Loucy (cell line): ENCODE measurements around the gene FNDC10.
"Not testable (repeated sequence)": the region's sequence is repeated elsewhere in the genome, so short reads cannot be mapped to it uniquely, and the experiment has no call there.

Source experiments
- H2AFZ ChIP-seq: fragments of 200-600 bp; sonication (generic); 2 replicates; pipeline ENCODE4 v1.6.0; 2016; ENCODE audit warnings: antibody characterized with exemption, mild to moderate bottlenecking, low read length, moderate library complexity
- H3F3A ChIP-seq: fragments of 200-600 bp; 2 replicates; pipeline ENCODE4 v1.6.0; 2016; ENCODE audit warnings: antibody characterized with exemption, low read depth, mild to moderate bottlenecking
- H3K27me3 ChIP-seq: fragments of 200-600 bp; sonication (generic); 2 replicates; pipeline ENCODE4 v1.6.1; 2014; ENCODE audit warnings: low read length, mild to moderate bottlenecking; ENCODE audit not compliant: insufficient read depth, poor library complexity, severe bottlenecking
- H3K36me3 ChIP-seq: fragments of 200-600 bp; sonication (generic); 2 replicates; pipeline ENCODE4 v1.6.1; 2016; ENCODE audit warnings: low read length; ENCODE audit not compliant: insufficient read depth
- H3K4me1 ChIP-seq: fragments of 200-600 bp; sonication (generic); 2 replicates; pipeline ENCODE4 v1.5.1; 2014; ENCODE audit warnings: low read length, mild to moderate bottlenecking; ENCODE audit not compliant: insufficient read depth, poor library complexity, severe bottlenecking
- H3K4me2 ChIP-seq: fragments of 200-600 bp; sonication (generic); 2 replicates; pipeline ENCODE4 v1.6.0; 2014; ENCODE audit warnings: antibody characterized with exemption, low read length, low read depth, mild to moderate bottlenecking; ENCODE audit not compliant: poor library complexity, severe bottlenecking
- H3K4me3 ChIP-seq: fragments of 200-600 bp; sonication (generic); 2 replicates; pipeline ENCODE4 v1.5.1; 2014; ENCODE audit warnings: low read length, mild to moderate bottlenecking, mixed read lengths; ENCODE audit not compliant: poor library complexity, severe bottlenecking
- H3K79me2 ChIP-seq: fragments of 200-600 bp; sonication (generic); 2 replicates; pipeline ENCODE4 v1.6.1; 2014; ENCODE audit warnings: low read length; ENCODE audit not compliant: insufficient read depth
- H3K9ac ChIP-seq: fragments of 200-600 bp; sonication (generic); 2 replicates; pipeline ENCODE4 v1.6.0; 2014; ENCODE audit warnings: mild to moderate bottlenecking, low read depth, low read length, moderate library complexity; ENCODE audit not compliant: poor library complexity, severe bottlenecking
- H3K9me2 ChIP-seq: fragments of 200-600 bp; sonication (generic); replicated peaks from 2 replicates; pipeline ENCODE4 v1.6.1; 2016; ENCODE audit warnings: low read depth, low read length, mixed read lengths
- H3K9me3 ChIP-seq: fragments of 200-600 bp; sonication (generic); 2 replicates; pipeline ENCODE4 v1.6.1; 2014; ENCODE audit warnings: mild to moderate bottlenecking, antibody characterized with exemption, low read length, low read depth; ENCODE audit not compliant: insufficient read depth
- H4K20me1 ChIP-seq: fragments of 200-600 bp; sonication (generic); 2 replicates; pipeline ENCODE4 v1.6.0; 2014; ENCODE audit warnings: antibody characterized with exemption, low read length, mild to moderate bottlenecking; ENCODE audit not compliant: insufficient read depth, poor library complexity, severe bottlenecking
- EZH2phosphoT487 ChIP-seq: fragments of 200-600 bp; IDR thresholded peaks from 2 replicates; pipeline ENCODE4 v1.6.1; 2018; ENCODE audit warnings: antibody characterized with exemption, mild to moderate bottlenecking, moderate library complexity, borderline replicate concordance
- TF ChIP-seq, protein P1 (sequence below): fragments of 200-600 bp; sonication (generic); conservative IDR thresholded peaks from 2 replicates; pipeline ENCODE4 v1.5.1; 2014; ENCODE audit warnings: mild to moderate bottlenecking, antibody characterized with exemption, low read length

The FNDC10 gene

DNA sequence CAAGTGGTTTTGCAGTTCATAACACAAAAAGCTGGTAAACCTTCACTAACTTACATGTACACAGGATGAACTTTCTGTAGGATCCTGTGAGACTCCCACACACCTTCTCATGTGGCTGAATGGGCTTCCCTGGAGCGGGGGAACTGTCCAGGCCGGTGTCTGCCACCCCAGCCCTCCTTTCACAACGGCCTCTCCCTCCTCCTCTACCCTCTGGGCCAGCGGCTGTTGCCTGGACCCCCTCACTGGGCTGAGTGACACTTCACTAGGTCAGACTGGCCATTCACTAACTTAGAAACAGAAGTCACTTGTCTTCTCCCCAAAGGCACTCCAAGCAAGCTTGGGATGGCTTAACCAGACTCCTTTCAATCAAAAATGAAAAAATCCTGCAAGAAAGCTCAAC is 41.3 kb downstream of the FNDC10 start:
- Histone ChIP-seq H3K9me2 (no peaks in the 10 kb centered on the region), H3K9me3 (no peaks in the 10 kb centered on the region), H4K20me1 (no peaks in the 10 kb centered on the region), H3K36me3 (peaks cover 30% of the 10 kb centered on the region; the same call in 1 of the 2 replicates), H2AFZ (no peak overlapping the region), H3K79me2 (no peaks in the 10 kb centered on the region), H3K4me1 (no peaks in the 10 kb centered on the region), H3F3A (no peaks in the 10 kb centered on the region), H3K4me3 (no peak overlapping the region), H3K9ac (no peak overlapping the region), H3K27me3 (no peaks in the 10 kb centered on the region), H3K4me2 (no peak overlapping the region)
- TF ChIP-seq, protein P1, sequence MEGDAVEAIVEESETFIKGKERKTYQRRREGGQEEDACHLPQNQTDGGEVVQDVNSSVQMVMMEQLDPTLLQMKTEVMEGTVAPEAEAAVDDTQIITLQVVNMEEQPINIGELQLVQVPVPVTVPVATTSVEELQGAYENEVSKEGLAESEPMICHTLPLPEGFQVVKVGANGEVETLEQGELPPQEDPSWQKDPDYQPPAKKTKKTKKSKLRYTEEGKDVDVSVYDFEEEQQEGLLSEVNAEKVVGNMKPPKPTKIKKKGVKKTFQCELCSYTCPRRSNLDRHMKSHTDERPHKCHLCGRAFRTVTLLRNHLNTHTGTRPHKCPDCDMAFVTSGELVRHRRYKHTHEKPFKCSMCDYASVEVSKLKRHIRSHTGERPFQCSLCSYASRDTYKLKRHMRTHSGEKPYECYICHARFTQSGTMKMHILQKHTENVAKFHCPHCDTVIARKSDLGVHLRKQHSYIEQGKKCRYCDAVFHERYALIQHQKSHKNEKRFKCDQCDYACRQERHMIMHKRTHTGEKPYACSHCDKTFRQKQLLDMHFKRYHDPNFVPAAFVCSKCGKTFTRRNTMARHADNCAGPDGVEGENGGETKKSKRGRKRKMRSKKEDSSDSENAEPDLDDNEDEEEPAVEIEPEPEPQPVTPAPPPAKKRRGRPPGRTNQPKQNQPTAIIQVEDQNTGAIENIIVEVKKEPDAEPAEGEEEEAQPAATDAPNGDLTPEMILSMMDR = no peak
- no peak for TF ChIP-seq EZH2phosphoT487

DNA sequence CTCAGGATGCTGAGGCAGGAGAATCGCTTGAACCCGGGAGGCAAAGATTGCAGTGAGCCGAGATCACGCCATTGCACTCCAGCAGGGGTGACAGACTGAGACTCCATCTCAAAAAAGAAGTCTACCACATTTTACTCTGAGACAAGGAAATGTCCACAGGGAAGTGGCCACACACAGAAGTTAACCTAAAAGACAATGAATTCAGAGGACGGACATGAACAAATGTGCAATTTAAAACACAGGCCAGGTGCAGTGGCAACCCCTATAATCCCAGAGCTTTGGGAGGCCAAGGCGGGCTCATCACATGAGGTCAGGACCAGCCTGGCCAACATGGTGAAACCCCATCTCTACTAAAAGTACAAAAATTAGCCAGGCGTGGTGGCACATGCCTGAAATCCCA is 42.2 kb downstream of the FNDC10 start:
- H2AFZ ChIP-seq = not testable (repeated sequence)

DNA sequence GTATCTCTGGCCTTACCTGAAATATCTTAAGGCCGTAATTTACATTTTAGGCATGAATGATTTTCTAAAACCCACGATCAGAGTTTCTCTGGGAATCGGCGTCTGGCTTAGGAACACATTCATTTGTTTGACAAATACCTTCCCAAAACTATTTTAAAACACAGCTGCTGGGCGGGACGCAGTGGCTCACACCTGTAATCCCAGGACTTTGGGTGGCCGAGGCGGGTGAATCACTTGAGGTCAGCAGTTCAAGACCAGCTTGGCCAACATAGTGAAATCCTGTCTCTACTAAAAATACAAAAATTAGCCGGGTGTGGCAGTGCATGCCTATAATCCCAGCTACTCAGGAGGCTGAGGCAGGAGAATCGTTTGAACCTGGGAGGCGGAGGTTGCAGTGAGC is 43.0 kb downstream of the FNDC10 start:
- not testable (repeated sequence) for H3K4me2 ChIP-seq, H3K9ac ChIP-seq, H4K20me1 ChIP-seq, H3K9me2 ChIP-seq, H3F3A ChIP-seq, H3K4me1 ChIP-seq, H3K4me3 ChIP-seq, H2AFZ ChIP-seq, H3K79me2 ChIP-seq, H3K27me3 ChIP-seq, H3K9me3 ChIP-seq
- H3K36me3 ChIP-seq = peaks cover 14% of the 10 kb centered on the region; the same call in 1 of the 2 replicates

More for the DNA sequence above, 42.2 kb downstream of the FNDC10 start:
- H4K20me1 ChIP-seq, H3K4me3 ChIP-seq, H3K9me3 ChIP-seq, H3K27me3 ChIP-seq, H3K79me2 ChIP-seq, H3K9me2 ChIP-seq, H3F3A ChIP-seq, H3K4me2 ChIP-seq, H3K9ac ChIP-seq, H3K4me1 ChIP-seq: not testable (repeated sequence)
- peaks cover 21% of the 10 kb centered on the region; the same call in 1 of the 2 replicates for H3K36me3 ChIP-seq

DNA sequence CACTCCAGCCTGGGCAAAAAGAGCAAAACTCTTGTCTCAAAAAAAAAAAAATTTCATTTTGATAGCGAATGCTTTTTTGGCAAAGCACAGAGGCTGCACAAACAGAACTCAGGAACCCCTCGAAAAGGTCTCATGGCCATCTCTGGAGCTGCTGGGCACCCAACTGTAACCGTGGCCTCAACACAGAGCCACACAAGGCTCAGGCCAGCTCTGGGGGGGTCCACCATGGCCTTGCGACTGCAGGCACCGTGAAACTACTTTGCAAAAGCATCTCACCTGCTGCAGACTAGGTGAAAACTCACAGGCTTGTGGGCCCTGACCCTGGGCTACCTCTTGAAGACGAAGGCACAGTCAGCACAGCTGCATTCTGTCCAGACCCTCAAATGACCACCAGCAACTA is 43.4 kb downstream of the FNDC10 start:
- Histone ChIP-seq H3K4me1 (no peaks in the 10 kb centered on the region), H3K9me2 (no peaks in the 10 kb centered on the region), H3F3A (no peaks in the 10 kb centered on the region), H3K36me3 (peaks cover 10% of the 10 kb centered on the region; the same call in 1 of the 2 replicates), H3K79me2 (no peaks in the 10 kb centered on the region), H2AFZ (no peak overlapping the region), H3K4me3 (no peak overlapping the region), H3K9ac (no peak overlapping the region), H3K27me3 (no peaks in the 10 kb centered on the region), H3K9me3 (no peaks in the 10 kb centered on the region), H3K4me2 (no peak overlapping the region), H4K20me1 (no peaks in the 10 kb centered on the region)
- TF ChIP-seq, protein P1 = no peak
